Rectal smooth muscle tissue (tissue), 1 donor: ENCODE results near the gene DMGDH.

Experiments
- H3K27ac ChIP-seq: one replicate; pipeline ENCODE4 v1.7.0; 2013; ENCODE audit warnings: low read depth, low read length, inconsistent platforms
- H3K27me3 ChIP-seq: one replicate; pipeline ENCODE4 v1.7.0; 2013; ENCODE audit warnings: low read length; ENCODE audit not compliant: control insufficient read depth, insufficient read depth
- H3K36me3 ChIP-seq: one replicate; pipeline ENCODE4 v1.7.0; 2013; ENCODE audit warnings: low read length; ENCODE audit not compliant: control insufficient read depth, insufficient read depth
- H3K4me1 ChIP-seq: one replicate; pipeline ENCODE4 v1.7.0; 2013; ENCODE audit warnings: low read length; ENCODE audit not compliant: control insufficient read depth, insufficient read depth
- H3K4me3 ChIP-seq: one replicate; pipeline ENCODE4 v1.7.0; 2013; ENCODE audit warnings: low read length
- H3K9ac ChIP-seq: one replicate; pipeline ENCODE4 v1.7.0; 2013; ENCODE audit warnings: low read length

DMGDH gene

GRCh38 chr5:79088507-79088906, 19.0 kb upstream of the DMGDH start:
- Histone ChIP-seq H3K36me3 (no peaks in the 10 kb centered on the region), H3K4me3 (no peak overlapping the region), H3K27ac (no peak overlapping the region), H3K4me1 (peaks cover 5% of the 10 kb centered on the region), H3K9ac (no peak overlapping the region), H3K27me3 (peaks cover 2% of the 10 kb centered on the region)

DNA sequence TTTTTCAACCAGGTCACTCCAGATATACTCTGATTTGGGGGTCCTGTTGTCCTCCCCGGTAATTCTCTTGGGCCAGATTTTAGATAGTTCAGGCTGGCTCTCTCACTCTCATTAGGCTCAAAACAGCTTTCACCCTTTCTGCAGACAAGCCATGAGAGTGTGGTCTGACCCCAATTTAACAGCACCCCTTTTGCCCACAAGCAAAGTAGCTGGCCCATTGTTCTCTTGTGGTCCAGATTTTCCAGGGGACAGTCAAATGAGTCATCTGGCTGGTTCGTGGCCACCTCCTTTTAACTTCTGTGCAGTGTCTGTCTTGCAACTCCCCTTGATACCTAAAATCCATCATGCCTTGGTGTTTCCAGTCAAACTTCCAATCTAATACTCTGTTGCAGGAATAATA, 16.6 kb upstream of the DMGDH start:
- no peaks in the 10 kb centered on the region for H3K36me3 ChIP-seq
- H3K27ac ChIP-seq, result no peak overlapping the region
- peaks cover 5% of the 10 kb centered on the region for H3K4me1 ChIP-seq
- no peak overlapping the region for H3K4me3 ChIP-seq
- H3K27me3 ChIP-seq, result no peaks in the 10 kb centered on the region
- H3K9ac ChIP-seq, result no peak overlapping the region

GRCh38 chr5:79081779-79082178, 12.3 kb upstream of the DMGDH start:
- Histone ChIP-seq H3K9ac (no peak overlapping the region), H3K4me1 (peaks cover 6% of the 10 kb centered on the region), H3K27ac (no peak overlapping the region), H3K4me3 (no peak overlapping the region), H3K27me3 (no peaks in the 10 kb centered on the region), H3K36me3 (no peaks in the 10 kb centered on the region)

DNA sequence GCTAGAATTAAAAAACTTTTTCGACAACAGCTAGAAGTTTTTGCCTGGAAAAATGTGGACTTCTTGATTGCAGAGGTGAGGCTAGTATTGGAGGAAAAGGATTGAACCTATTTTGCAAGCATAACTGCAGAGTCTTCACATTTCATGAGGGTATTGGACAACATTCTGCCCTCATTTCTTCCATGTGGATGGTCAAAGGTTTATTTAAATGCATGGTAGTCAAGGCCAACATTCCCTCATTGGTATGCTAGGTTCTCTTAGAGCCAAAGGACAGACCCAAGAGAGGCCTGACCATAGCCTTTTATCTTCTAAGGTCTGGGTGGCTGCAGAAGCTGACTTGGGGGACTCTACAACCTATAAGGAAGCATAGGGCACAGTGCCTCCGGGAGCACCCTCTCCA, 11.3 kb upstream of the DMGDH start:
- H3K9ac ChIP-seq, result no peak overlapping the region
- no peak overlapping the region for H3K27ac ChIP-seq
- no peaks in the 10 kb centered on the region for H3K27me3 ChIP-seq
- peaks cover 6% of the 10 kb centered on the region for H3K4me1 ChIP-seq
- no peak overlapping the region for H3K4me3 ChIP-seq
- H3K36me3 ChIP-seq, result no peaks in the 10 kb centered on the region

DNA sequence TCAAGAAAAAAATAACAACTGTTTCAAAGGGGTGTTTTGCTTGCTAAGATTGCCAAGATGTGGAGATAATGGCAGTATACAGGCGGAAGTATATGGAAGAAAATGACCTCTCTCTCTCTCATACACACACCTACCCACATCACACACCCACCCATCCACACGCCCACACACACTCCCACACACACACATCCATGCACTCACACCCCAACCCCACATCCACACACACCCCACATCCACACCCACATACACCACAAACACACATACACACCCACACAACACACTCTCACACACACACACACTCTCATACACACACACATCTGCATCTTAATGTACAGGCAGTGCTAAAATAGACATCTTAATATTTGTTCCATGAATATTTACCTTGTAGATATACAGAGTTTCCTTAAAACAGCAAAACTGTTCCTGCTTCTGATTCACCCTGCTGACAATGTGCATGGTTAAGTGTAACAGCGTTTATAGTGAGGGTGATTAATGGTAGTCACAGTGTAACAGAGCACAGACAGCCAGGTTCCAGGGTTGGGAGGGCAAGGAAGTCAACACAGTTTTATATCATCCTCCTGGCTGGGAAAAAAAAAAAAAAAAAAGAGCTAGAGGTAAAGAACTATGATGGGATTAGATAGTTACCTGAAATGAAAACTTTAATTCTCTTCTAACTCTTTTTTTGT, 8.3 kb upstream of the DMGDH start:
- H3K27me3 ChIP-seq, result no peaks in the 10 kb centered on the region
- peak overlapping the region; percentile 35 for H3K27ac ChIP-seq
- H3K36me3 ChIP-seq, result no peaks in the 10 kb centered on the region
- peaks cover 6% of the 10 kb centered on the region for H3K4me1 ChIP-seq
- H3K4me3 ChIP-seq, result no peak overlapping the region
- no peak overlapping the region for H3K9ac ChIP-seq

- Histone ChIP-seq H3K27ac (no peak overlapping the region), H3K4me3 (no peak overlapping the region), H3K36me3 (no peaks in the 10 kb centered on the region), H3K27me3 (no peaks in the 10 kb centered on the region), H3K4me1 (peaks cover 6% of the 10 kb centered on the region), H3K9ac (no peak overlapping the region)
Measured at GRCh38 chr5:79076819-79077218, 7.3 kb upstream of the DMGDH start.

- no peak overlapping the region for H3K4me3 ChIP-seq
- H3K27me3 ChIP-seq, result no peaks in the 10 kb centered on the region
- H3K36me3 ChIP-seq, result no peaks in the 10 kb centered on the region
- H3K4me1 ChIP-seq, result peaks cover 6% of the 10 kb centered on the region
- H3K9ac ChIP-seq, result no peak overlapping the region
- H3K27ac ChIP-seq, result no peak overlapping the region
Measured at GRCh38 chr5:79075646-79076426, 6.4 kb upstream of the DMGDH start.

DNA sequence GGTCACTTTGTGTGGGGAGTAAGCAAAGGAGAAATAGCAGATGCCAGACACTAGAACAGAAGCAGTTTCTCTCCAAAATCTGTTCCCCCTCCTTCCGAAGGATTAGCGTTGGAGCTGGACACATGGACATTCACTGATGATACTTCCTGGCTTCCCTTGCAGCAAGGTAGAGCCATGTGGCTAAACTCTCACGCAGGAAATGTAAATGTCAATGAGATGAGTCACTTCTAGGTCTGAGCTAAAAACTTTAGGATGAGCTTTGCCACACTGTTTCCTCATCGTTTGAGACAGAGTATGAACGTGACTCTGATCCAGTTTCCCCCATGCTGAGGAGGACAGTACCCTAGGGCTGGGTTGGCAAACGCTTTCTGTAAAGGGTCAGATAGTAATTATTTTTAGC, 5.2 kb upstream of the DMGDH start:
- no peak overlapping the region for H3K4me3 ChIP-seq
- peaks cover 6% of the 10 kb centered on the region for H3K4me1 ChIP-seq
- no peaks in the 10 kb centered on the region for H3K36me3 ChIP-seq
- H3K9ac ChIP-seq, result no peak overlapping the region
- H3K27ac ChIP-seq, result no peak overlapping the region
- no peaks in the 10 kb centered on the region for H3K27me3 ChIP-seq

GRCh38 chr5:79070350-79070667, 835 bp upstream of the DMGDH start:
- Histone ChIP-seq H3K4me1 (no peaks in the 10 kb centered on the region), H3K4me3 (peak overlapping the region; percentile 31), H3K36me3 (no peaks in the 10 kb centered on the region), H3K27me3 (no peaks in the 10 kb centered on the region), H3K27ac (peak overlapping the region; percentile 40), H3K9ac (no peak overlapping the region)

DNA sequence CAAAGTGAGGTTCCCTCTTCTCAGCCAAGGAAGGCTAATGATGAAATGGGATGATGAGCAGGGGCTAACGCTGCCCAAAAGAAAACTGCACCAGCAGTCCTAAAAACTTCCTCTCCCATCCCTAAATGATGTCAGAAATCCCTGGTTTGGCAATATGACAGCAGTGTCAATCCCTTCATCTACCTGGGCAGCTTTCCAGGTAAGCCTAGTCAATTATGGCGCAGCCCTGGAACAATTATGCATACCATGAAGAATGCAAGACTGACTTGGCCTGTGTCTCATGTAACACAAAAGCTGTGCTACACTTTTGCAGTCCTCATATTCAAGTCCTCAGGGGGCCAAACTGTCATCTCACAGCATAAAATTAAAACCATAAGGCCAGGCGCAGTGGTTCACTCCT, 7.0 kb downstream of the DMGDH start:
- no peaks in the 10 kb centered on the region for H3K4me1 ChIP-seq
- no peaks in the 10 kb centered on the region for H3K36me3 ChIP-seq
- no peak overlapping the region for H3K27ac ChIP-seq
- no peak overlapping the region for H3K9ac ChIP-seq
- H3K4me3 ChIP-seq, result no peak overlapping the region
- no peaks in the 10 kb centered on the region for H3K27me3 ChIP-seq

DNA sequence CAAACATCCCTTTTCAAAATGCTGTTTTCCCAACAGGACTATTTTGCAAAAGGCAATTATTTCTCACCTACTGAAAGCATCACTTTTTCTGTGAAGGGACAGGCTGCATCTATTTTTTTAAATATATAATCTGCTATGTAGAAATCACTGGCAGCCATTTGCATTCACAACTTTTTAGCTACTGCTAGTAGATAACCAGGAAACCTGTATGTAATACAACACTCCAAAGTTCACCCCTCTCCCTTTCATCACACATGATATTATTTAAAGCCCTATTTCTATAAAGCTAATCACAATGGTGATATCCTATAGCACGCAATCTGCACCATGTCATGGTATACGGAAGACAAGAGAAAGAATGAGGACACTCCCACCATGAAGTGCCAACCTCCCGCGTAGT, 9.8 kb downstream of the DMGDH start:
- no peaks in the 10 kb centered on the region for H3K27me3 ChIP-seq
- H3K36me3 ChIP-seq, result no peaks in the 10 kb centered on the region
- H3K27ac ChIP-seq, result no peak overlapping the region
- no peak overlapping the region for H3K9ac ChIP-seq
- H3K4me3 ChIP-seq, result no peak overlapping the region
- H3K4me1 ChIP-seq, result no peaks in the 10 kb centered on the region

GRCh38 chr5:79056847-79057246, 12.6 kb downstream of the DMGDH start:
- no peak overlapping the region for H3K27ac ChIP-seq
- H3K27me3 ChIP-seq, result no peaks in the 10 kb centered on the region
- H3K36me3 ChIP-seq, result no peaks in the 10 kb centered on the region
- H3K9ac ChIP-seq, result no peak overlapping the region
- H3K4me1 ChIP-seq, result no peaks in the 10 kb centered on the region
- H3K4me3 ChIP-seq, result no peak overlapping the region

- Histone ChIP-seq H3K27ac (no peak overlapping the region), H3K4me3 (no peak overlapping the region), H3K9ac (no peak overlapping the region), H3K27me3 (no peaks in the 10 kb centered on the region), H3K36me3 (no peaks in the 10 kb centered on the region), H3K4me1 (no peaks in the 10 kb centered on the region)
Measured at GRCh38 chr5:79055017-79055416, 14.5 kb downstream of the DMGDH start.
